ENCODE data around the gene CCDC171. TPM values are rescaled to one million over a fixed set of nuclear protein-coding genes. Genes with fewer than 3 reads are reported as not detected.

Gene CCDC171
- total RNA-seq, 4 donors from 2014 or later: 3.2 to 8.3 (median 4.5) TPM

- TF ChIP-seq CTCF (IDR thresholded peaks at IDR 0.05): no peak
- no peak for TF ChIP-seq POLR2A (IDR thresholded peaks at IDR 0.05)
- no peak overlapping the region for H3K4me3 ChIP-seq
- no peak for DNase-seq
- no peak overlapping the region for H3K27ac ChIP-seq
- no peaks in the 10 kb centered on the region for H3K27me3 ChIP-seq
- H3K36me3 ChIP-seq: no peaks in the 10 kb centered on the region
- no peaks in the 10 kb centered on the region for H3K9me3 ChIP-seq
- H3K4me1 ChIP-seq: no peaks in the 10 kb centered on the region
Measured at GRCh38 chr9:15541872-15542271, 11.0 kb upstream of the CCDC171 start.

- no peak for TF ChIP-seq POLR2A (IDR thresholded peaks at IDR 0.05)
- no peak for TF ChIP-seq CTCF (IDR thresholded peaks at IDR 0.05)
- Histone ChIP-seq H3K36me3 (no peaks in the 10 kb centered on the region), H3K4me3 (no peak overlapping the region), H3K27ac (no peak overlapping the region), H3K27me3 (no peaks in the 10 kb centered on the region), H3K4me1 (no peaks in the 10 kb centered on the region), H3K9me3 (no peaks in the 10 kb centered on the region)
- DNase-seq: no peak
Measured at GRCh38 chr9:15542624-15543023, 10.2 kb upstream of the CCDC171 start.

GRCh38 chr9:15543047-15543813, 9.6 kb upstream of the CCDC171 start:
- H3K36me3 ChIP-seq: no peaks in the 10 kb centered on the region
- H3K27ac ChIP-seq: no peak overlapping the region
- H3K9me3 ChIP-seq: no peaks in the 10 kb centered on the region
- DNase-seq: no peak
- no peaks in the 10 kb centered on the region for H3K27me3 ChIP-seq
- TF ChIP-seq CTCF (IDR thresholded peaks at IDR 0.05): no peak
- no peak for TF ChIP-seq POLR2A (IDR thresholded peaks at IDR 0.05)
- H3K4me3 ChIP-seq: no peak overlapping the region
- H3K4me1 ChIP-seq: no peaks in the 10 kb centered on the region

- no peak for TF ChIP-seq CTCF (IDR thresholded peaks at IDR 0.05)
- TF ChIP-seq POLR2A (IDR thresholded peaks at IDR 0.05): no peak
- DNase-seq: no peak
- no peak overlapping the region for H3K4me3 ChIP-seq
- H3K4me1 ChIP-seq: peaks cover 0 to 12% (median 4%) of the 10 kb centered on the region in 4 donors
- no peaks in the 10 kb centered on the region for H3K36me3 ChIP-seq
- H3K27me3 ChIP-seq: no peaks in the 10 kb centered on the region
- no peaks in the 10 kb centered on the region for H3K9me3 ChIP-seq
- no peak overlapping the region for H3K27ac ChIP-seq
Measured at GRCh38 chr9:15549611-15550010, 3.2 kb upstream of the CCDC171 start.

- Histone ChIP-seq H3K9me3 (no peaks in the 10 kb centered on the region), H3K27ac (peak overlapping the region; percentile 70 to 81 (median 78)), H3K4me3 (peak overlapping the region; percentile 61 to 76 (median 62)), H3K4me1 (peaks cover 0 to 12% (median 4%) of the 10 kb centered on the region in 4 donors), H3K36me3 (no peaks in the 10 kb centered on the region), H3K27me3 (no peaks in the 10 kb centered on the region)
- TF ChIP-seq CTCF (IDR thresholded peaks at IDR 0.05) (no peak), POLR2A (IDR thresholded peaks at IDR 0.05) (no peak)
- no peak for DNase-seq
Measured at GRCh38 chr9:15553528-15553898, 670 bp downstream of the CCDC171 start.

Data from Peyer's patch (tissue), 4 donors.